SJCRH30 (cell line): ENCODE data around the gene AK9. TPM values are rescaled to one million over a fixed set of nuclear protein-coding genes. Genes with fewer than 3 reads are reported as not detected.

ENCODE experiments used
- DNase-seq, 2 experiments: peaks; one replicate each; pipeline ENCODE4 v3.0.0-alpha.2; 2015 to 2020
- H3K27ac ChIP-seq: fragments of 250-450 bp; sonication (Bioruptor Pico); 2 replicates; pipeline ENCODE4 v1.5.1; 2020; ENCODE audit warnings: mild to moderate bottlenecking, moderate library complexity
- H3K27me3 ChIP-seq: fragments of 250-450 bp; sonication (Bioruptor Pico); 2 replicates; pipeline ENCODE4 v1.5.1; 2020; ENCODE audit warnings: mild to moderate bottlenecking, moderate library complexity
- H3K36me3 ChIP-seq: fragments of 250-450 bp; sonication (Bioruptor Pico); 2 replicates; pipeline ENCODE4 v1.5.1; 2020; ENCODE audit warnings: mild to moderate bottlenecking, moderate library complexity
- H3K4me1 ChIP-seq: fragments of 250-450 bp; sonication (Bioruptor Pico); 2 replicates; pipeline ENCODE4 v1.5.1; 2020; ENCODE audit warnings: mild to moderate bottlenecking, moderate library complexity
- H3K4me3 ChIP-seq: fragments of 250-450 bp; sonication (Bioruptor Pico); 2 replicates; pipeline ENCODE4 v1.5.1; 2020; ENCODE audit warnings: mild to moderate bottlenecking, moderate library complexity
- H3K9me3 ChIP-seq: fragments of 250-450 bp; sonication (Bioruptor Pico); replicated peaks from 2 replicates; pipeline ENCODE4 v1.5.1; 2020; ENCODE audit warnings: mild to moderate bottlenecking, moderate library complexity
- total RNA-seq: library from RNA; depleted of rRNA; stranded (reverse); fragments of >200 nt; shearing (Covaris generic); gene quantifications from 2 replicates; pipeline ENCODE4 v1.2.3, GENCODE V29; 2014

AK9 gene
- total RNA-seq, 1 experiment from 2014 or later, result 3.8 TPM

DNA sequence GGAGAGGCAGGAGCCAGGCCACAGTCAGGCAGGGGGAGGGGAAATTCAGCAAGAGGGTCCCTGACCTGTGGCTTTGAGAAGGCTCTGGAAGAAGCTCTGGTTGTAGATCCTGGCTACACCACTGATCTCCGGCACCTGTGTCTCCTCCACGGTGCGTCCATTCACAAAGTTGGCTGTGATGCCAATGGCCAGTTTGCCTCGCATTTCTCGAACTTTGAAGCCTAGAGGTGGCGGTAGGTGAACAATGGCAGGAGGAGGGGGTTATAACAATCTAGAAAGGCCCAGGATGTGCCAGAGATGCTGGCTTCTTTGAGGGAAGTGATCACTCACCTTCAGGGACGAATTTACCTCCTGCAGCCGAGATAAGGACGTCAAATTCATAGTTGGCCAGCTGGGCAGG lies 238.8 kb downstream of the AK9 start:
- H3K27me3 ChIP-seq, result no peaks in the 10 kb centered on the region
- no peak overlapping the region for H3K4me3 ChIP-seq
- no peak for DNase-seq
- H3K9me3 ChIP-seq, result no peaks in the 10 kb centered on the region
- peaks cover 15% of the 10 kb centered on the region; the same call in 1 of the 2 replicates for H3K4me1 ChIP-seq
- peaks cover 2% of the 10 kb centered on the region; the same call in 1 of the 2 replicates for H3K36me3 ChIP-seq
- H3K27ac ChIP-seq, result no peak overlapping the region

DNA sequence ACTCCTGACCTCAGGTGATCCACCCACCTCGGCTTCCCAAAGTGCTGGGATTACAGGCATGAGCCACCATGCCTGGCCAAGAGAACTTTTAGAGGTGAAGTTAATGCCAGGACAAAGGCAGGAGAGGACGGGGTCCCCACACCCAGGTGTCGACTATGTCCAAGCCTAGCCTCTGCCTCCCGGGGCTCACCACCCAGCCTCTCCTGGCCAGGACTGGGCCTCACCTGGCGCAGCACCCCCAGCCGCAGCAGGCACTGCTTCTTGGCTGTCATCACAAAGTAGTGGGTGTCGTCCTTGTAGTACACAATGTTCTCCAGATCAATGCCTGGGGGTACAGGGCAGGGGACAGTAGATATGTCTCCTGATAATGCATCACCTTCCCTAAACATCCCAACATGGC lies 239.6 kb downstream of the AK9 start:
- Histone ChIP-seq H3K27ac (no peak overlapping the region), H3K4me1 (peaks cover 12% of the 10 kb centered on the region; the same call in 1 of the 2 replicates), H3K27me3 (no peaks in the 10 kb centered on the region), H3K36me3 (peaks cover 7% of the 10 kb centered on the region), H3K4me3 (no peak overlapping the region), H3K9me3 (no peaks in the 10 kb centered on the region)
- no peak for DNase-seq

DNA sequence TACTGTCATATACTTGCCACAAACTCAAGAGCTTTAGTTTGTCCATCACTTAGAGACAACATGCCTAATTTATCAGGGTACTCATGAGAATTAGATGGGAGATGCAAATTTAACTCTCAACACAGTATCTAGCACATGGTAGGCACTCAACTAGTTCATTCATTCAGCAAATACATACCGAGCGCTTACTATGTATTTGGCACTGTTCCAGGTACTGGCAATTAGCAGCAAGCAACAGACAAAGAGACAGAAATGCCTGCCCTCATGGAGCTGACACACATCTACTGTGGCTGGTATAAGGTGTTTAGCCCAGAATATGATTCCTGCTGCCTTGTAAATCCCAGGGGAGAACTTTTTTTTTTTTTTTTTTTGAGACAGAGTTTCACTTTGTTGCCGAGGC lies 240.2 kb downstream of the AK9 start:
- DNase-seq, result no peak
- H3K27me3 ChIP-seq, result no peaks in the 10 kb centered on the region
- no peak overlapping the region for H3K4me3 ChIP-seq
- H3K9me3 ChIP-seq, result no peaks in the 10 kb centered on the region
- H3K36me3 ChIP-seq, result peaks cover 7% of the 10 kb centered on the region
- H3K27ac ChIP-seq, result no peak overlapping the region
- peaks cover 10% of the 10 kb centered on the region; the same call in 1 of the 2 replicates for H3K4me1 ChIP-seq

DNA sequence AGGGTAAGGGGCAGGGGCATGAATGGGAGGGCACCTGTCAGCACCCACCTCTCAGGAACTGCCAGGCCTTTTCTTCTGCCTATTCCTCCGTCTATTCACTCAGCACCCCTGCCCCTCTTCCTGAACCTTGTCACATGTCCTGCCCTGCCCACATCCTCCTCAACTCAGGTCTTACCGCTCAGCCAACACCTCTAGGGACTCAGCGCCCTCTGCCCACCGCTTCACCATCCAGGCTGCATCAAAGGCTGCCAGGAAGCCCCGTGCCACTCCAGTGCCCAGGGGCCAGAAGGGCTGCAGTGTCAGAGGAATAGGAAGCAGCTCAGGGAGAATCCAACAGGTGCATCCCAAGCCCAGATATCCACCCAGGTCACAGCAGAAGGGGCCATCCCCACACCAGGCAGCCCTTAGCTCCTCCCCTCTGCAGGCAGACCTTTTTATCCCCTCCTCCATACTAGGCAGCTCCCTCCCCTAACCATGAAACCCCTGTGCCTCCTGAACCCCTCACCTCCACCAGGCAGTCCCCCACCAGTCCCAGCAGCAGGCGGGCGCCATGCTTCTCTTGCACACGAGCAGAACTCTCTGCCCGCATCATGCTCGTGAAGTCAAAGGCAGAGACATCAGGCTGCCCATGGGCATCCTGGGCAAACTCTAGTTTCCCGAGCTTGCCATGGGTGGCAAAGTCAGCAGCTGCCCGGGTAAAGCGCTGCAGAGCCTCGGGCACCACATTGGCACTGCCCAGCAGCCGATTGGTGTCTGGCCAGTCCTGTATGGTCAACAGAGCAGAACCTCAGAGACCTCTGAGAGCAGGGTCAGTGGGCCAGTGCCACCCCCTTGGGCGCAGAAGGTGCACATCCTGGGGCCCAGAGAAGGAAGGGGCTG lies 241.0 kb downstream of the AK9 start:
- no peaks in the 10 kb centered on the region for H3K9me3 ChIP-seq
- no peaks in the 10 kb centered on the region for H3K27me3 ChIP-seq
- no peak overlapping the region for H3K4me3 ChIP-seq
- DNase-seq, result no peak
- peaks cover 7% of the 10 kb centered on the region for H3K36me3 ChIP-seq
- H3K4me1 ChIP-seq, result peaks cover 10% of the 10 kb centered on the region; the same call in 1 of the 2 replicates
- H3K27ac ChIP-seq, result no peak overlapping the region

DNA sequence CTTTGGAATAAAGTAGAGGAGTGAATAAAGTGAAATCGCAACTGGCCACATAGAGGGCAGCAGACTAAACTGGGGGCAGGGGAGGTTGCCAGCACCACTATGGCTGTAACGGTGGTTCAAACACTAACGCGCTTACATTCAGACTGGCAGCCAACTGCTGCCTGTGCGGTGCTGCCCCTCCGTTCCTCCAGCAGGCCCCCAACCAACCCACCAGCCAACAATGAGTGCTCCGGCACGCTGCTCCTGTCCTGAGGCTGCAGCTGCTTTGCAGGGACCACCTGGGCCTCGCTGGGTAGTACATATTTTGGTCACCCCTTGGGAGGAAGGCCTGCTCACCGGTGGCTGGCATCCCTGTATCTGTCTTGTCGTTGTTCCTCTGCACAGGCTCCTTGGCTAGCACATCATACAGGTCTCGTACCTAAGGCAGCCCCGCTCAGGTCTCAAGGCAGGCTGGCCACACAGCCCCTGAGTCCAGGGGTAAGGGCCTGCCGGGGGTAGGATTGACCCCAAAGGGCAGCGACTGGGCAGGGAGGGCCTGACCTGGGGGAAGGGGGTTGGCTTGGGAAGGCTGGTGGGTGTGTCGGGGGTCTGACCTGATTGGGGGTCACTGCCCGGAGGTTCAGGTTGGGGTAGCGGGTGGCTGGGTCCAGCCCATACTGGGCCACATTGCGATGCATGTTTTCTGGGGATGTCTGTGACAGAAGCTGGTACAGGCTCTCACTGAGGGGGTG lies 241.8 kb downstream of the AK9 start:
- H3K9me3 ChIP-seq, result no peaks in the 10 kb centered on the region
- H3K4me3 ChIP-seq, result no peak overlapping the region
- H3K27me3 ChIP-seq, result no peaks in the 10 kb centered on the region
- peaks cover 7% of the 10 kb centered on the region for H3K36me3 ChIP-seq
- no peak for DNase-seq
- no peak overlapping the region for H3K27ac ChIP-seq
- H3K4me1 ChIP-seq, result peaks cover 10% of the 10 kb centered on the region; the same call in 1 of the 2 replicates

DNA sequence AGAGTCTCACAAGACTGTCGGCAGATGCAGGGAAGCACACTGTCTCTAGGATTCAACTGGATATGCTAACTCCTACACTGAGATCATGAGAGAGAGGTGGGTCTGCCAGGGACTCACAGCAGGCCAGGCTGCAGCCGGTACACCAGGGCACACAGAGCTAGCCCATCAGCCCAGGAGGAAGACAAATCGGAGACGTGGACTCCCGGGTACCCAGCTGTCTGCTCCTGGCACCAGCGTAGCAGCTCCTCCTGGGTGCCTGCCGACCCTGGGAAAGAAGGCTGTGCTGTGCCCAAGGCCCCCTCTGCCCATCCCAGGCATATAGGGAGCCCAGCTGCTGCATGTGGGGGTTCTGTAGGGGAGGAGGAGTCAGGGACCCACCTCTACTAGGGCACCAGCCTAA lies 242.4 kb downstream of the AK9 start:
- no peaks in the 10 kb centered on the region for H3K9me3 ChIP-seq
- no peak for DNase-seq
- no peak overlapping the region for H3K4me3 ChIP-seq
- peaks cover 7% of the 10 kb centered on the region for H3K36me3 ChIP-seq
- no peak overlapping the region for H3K27ac ChIP-seq
- peaks cover 5% of the 10 kb centered on the region; the same call in 1 of the 2 replicates for H3K4me1 ChIP-seq
- no peaks in the 10 kb centered on the region for H3K27me3 ChIP-seq

DNA sequence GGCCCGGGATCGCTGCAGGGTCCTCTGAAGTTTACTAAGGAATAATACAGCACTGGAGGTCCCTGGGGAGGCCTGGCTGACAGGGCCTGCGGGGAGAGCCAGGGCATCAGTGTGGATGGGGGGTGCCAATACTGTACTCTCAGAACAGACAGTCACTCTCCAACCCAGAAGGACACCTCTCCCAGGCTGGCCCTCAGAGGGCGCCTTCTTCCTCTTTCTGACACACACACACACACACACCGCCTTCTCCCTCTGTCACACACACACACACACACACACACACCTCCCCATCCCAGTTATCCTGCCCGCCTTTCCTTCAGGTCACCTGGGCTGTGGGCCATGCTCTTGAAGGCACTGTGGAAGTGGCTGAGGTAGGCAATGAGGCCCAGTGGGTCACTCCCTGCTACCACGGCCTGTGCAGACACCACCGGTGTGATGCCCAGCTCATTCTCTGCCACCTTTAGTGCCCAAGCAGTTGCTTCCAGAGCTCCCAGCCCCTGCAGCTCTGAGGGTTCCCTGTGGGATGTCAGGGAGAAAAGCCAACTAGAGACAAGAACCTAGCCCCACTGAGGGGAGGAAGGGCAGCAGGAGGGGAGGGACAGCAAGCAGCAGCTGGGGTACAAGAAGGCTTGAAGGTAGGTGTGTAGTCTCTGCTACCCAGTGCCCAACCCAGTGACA lies 243.0 kb downstream of the AK9 start:
- DNase-seq, result no peak
- Histone ChIP-seq H3K27ac (no peak overlapping the region), H3K36me3 (peaks cover 7% of the 10 kb centered on the region), H3K4me1 (no peaks in the 10 kb centered on the region), H3K9me3 (no peaks in the 10 kb centered on the region), H3K4me3 (no peak overlapping the region), H3K27me3 (no peaks in the 10 kb centered on the region)

DNA sequence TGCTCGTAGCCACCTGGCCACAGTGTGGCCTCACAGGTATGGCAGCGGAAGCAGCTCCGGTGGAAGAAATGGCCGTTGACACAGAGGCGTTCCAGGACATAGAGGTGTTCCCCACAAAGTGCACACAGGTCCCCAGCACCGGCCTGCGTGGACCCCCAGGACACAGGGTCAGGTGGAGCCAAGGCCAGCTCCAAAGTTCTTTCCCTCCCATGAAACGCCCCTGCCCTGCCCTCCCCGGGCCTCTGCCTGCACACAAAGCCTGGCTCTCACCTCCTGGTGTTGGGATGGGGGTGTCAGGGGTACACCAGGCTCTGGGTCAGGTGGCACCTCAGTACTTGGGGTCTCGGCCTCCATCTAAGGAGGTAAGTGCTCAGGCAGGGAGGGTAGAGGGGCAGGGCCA lies 243.9 kb downstream of the AK9 start:
- Histone ChIP-seq H3K27ac (no peak overlapping the region), H3K36me3 (peaks cover 7% of the 10 kb centered on the region), H3K9me3 (no peaks in the 10 kb centered on the region), H3K27me3 (no peaks in the 10 kb centered on the region), H3K4me1 (no peaks in the 10 kb centered on the region), H3K4me3 (no peak overlapping the region)
- no peak for DNase-seq

DNA sequence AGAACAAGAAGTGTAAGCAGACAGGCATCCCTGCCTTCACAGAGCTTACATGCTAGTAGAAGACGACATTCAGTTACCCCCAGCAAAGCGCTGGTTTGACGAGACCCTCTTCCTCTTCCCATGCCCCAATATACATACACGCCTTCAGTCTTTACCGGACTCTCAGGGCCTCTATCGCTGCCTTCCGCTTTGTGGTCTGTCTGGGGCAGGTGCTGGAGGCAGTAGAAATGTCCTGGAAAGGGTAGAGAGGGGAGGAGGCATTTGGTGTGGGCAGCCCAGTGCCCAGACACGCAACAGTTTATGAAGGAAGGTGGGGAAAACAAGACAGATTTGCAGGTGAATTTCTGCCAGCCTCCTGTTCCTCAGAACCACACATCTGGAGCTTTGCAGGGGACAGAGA lies 244.5 kb downstream of the AK9 start:
- Histone ChIP-seq H3K27me3 (no peaks in the 10 kb centered on the region), H3K36me3 (peaks cover 7% of the 10 kb centered on the region), H3K4me1 (no peaks in the 10 kb centered on the region), H3K27ac (no peak overlapping the region), H3K4me3 (no peak overlapping the region), H3K9me3 (no peaks in the 10 kb centered on the region)
- DNase-seq, result no peak

DNA sequence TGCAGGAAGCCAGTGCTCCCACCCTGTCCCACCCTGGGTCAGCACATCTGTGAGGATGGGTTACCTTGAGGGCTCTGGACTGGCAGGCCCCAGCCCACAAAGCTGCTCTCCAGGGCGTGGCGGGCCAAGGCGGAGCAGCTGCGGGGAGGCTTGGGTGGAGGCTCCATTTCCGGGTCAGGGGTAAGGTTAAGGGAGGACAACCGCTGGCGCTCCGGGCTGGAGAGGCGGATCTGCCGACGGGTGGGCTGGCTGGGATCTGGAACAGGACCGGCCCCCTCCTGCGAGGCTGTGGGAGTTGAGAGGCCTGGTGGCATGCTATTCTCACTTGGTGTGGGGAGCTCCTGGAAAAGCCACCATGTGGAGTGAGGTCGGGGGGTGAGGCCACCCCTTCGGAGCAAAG lies 244.9 kb downstream of the AK9 start:
- H3K4me3 ChIP-seq, result no peak overlapping the region
- DNase-seq, result no peak
- H3K27ac ChIP-seq, result no peak overlapping the region
- no peaks in the 10 kb centered on the region for H3K27me3 ChIP-seq
- H3K36me3 ChIP-seq, result peaks cover 7% of the 10 kb centered on the region
- H3K9me3 ChIP-seq, result no peaks in the 10 kb centered on the region
- H3K4me1 ChIP-seq, result no peaks in the 10 kb centered on the region

DNA sequence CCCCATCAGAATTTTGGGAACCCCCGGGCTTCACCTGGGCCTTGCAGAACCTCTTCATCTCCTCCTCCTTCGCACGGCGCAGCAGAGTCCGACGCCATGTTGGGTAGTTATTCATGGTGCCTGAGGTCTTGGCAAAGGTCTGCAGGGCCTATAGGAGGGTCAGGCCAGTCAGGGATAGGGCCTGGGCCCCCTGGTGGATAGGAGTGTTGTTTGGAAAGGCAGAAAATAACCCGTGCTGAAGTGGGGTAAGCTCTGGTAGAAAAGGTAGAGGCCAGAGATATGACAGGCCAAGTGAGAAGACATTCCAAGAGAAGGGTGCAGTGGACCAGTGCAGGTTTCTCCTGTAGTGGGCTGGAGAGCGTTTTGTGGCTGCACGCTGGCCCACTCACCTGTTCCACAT lies 245.6 kb downstream of the AK9 start:
- no peak for DNase-seq
- no peak overlapping the region for H3K4me3 ChIP-seq
- H3K27me3 ChIP-seq, result no peaks in the 10 kb centered on the region
- no peak overlapping the region for H3K27ac ChIP-seq
- no peaks in the 10 kb centered on the region for H3K9me3 ChIP-seq
- H3K36me3 ChIP-seq, result peaks cover 5% of the 10 kb centered on the region
- no peaks in the 10 kb centered on the region for H3K4me1 ChIP-seq

DNA sequence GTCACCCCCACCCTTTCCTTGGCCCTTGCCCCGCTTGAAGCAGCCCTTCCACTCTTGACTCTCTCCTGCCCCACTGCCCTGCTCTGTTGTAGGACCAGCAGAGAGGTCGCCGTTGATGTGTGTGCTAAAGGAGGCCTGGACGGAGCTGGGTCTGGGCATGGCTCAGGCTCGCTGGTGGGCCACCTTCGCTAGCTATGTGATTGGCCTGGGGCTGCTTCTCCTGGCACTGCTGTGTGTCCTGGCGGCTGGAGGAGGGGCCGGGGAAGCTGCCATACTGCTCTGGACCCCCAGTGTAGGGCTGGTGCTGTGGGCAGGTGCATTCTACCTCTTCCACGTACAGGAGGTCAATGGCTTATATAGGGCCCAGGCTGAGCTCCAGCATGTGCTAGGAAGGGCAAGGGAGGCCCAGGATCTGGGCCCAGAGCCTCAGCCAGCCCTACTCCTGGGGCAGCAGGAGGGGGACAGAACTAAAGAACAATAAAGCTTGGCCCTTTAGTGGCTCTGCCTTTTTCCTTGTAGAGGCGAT lies 247.5 kb downstream of the AK9 start:
- Histone ChIP-seq H3K27me3 (no peaks in the 10 kb centered on the region), H3K4me3 (no peak overlapping the region), H3K27ac (no peak overlapping the region), H3K4me1 (no peaks in the 10 kb centered on the region), H3K36me3 (peaks cover 5% of the 10 kb centered on the region), H3K9me3 (no peaks in the 10 kb centered on the region)
- no peak for DNase-seq
